ENCODE measurements around the gene P2RY1.
"Not testable (repeated sequence)": the region's sequence is repeated elsewhere in the genome, so short reads cannot be mapped to it uniquely, and the experiment has no call there.

The P2RY1 gene

GRCh38 chr3:152839511-152839910 is 4.6 kb downstream of the P2RY1 start:
- DNase-seq: no peak

- no peak for DNase-seq
Measured at GRCh38 chr3:152841131-152841530, 6.2 kb downstream of the P2RY1 start.

GRCh38 chr3:152842413-152842812 is 7.5 kb downstream of the P2RY1 start:
- DNase-seq: no peak

GRCh38 chr3:152843955-152844354 is 9.0 kb downstream of the P2RY1 start:
- no peak for DNase-seq

GRCh38 chr3:152846572-152847202 is 11.8 kb downstream of the P2RY1 start:
- not testable (repeated sequence) for DNase-seq

GRCh38 chr3:152847599-152847998 is 12.7 kb downstream of the P2RY1 start:
- not testable (repeated sequence) for DNase-seq

- no peak for DNase-seq
Measured at GRCh38 chr3:152849996-152850578, 15.2 kb downstream of the P2RY1 start.

- peak; percentile 27 for DNase-seq
Measured at GRCh38 chr3:152853196-152853595, 18.3 kb downstream of the P2RY1 start.

- no peak for DNase-seq
Measured at GRCh38 chr3:152857082-152857481, 22.2 kb downstream of the P2RY1 start.

- no peak for DNase-seq
Measured at GRCh38 chr3:152858170-152858800, 23.4 kb downstream of the P2RY1 start.

GRCh38 chr3:152860736-152861135 is 25.8 kb downstream of the P2RY1 start:
- no peak for DNase-seq

GRCh38 chr3:152865668-152866245 is 30.8 kb downstream of the P2RY1 start:
- DNase-seq: no peak

DNA sequence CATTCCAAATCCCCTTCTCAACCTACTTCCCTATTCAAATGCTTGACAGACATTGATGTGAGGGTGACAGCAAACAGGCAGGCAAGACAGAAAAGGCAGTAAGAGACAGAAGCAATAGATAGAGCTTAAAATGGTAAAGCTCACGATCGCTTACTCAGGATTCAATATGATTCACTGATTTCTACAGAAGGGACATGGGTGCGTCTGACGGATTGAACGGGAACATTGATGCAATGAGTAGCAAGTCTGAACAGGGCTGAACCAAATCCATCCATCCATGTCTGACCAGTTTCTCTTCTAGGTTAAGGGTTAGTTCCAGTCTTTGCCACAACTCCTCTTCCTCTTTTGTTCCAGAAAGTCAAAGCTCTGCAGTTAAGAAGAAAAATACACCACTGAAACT is 35.1 kb downstream of the P2RY1 start:
- DNase-seq: no peak

- DNase-seq: not testable (repeated sequence)
Measured at GRCh38 chr3:152873314-152873713, 38.4 kb downstream of the P2RY1 start.

- no peak for DNase-seq
Measured at GRCh38 chr3:152874896-152875749, 40.2 kb downstream of the P2RY1 start.

GRCh38 chr3:152879130-152879789 is 44.3 kb downstream of the P2RY1 start:
- no peak for DNase-seq

- no peak for DNase-seq
Measured at GRCh38 chr3:152879790-152880174, 44.9 kb downstream of the P2RY1 start.

DNA sequence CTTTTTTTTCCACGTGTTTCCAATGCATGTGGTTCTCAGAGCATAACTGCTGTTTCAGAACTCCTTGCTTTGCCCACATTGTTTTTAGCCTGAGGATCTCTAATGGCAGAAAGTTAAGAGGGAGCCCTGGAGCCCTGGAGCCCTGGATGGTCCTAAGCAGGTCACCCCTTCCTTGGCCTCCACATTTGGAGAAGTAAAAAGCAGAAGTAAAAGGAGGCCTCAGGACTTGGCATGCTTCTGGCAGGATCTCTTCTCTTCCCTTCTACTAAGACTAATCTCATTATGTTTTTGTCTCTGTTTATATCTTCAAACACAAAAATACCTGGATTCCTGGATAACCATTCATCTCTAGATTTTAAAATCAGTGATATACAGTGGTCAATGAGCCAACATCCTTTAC is 50.1 kb downstream of the P2RY1 start:
- DNase-seq: no peak

Measured in fibroblast of upper back skin (primary cell).